ENCODE results near the gene SCGB3A2.
"Not testable (repeated sequence)": the region's sequence is repeated elsewhere in the genome, so short reads cannot be mapped to it uniquely, and the experiment has no call there.

The SCGB3A2 gene

GRCh38 chr5:147863454-147864158 lies 14.9 kb upstream of the SCGB3A2 start:
- no peak for DNase-seq

DNA sequence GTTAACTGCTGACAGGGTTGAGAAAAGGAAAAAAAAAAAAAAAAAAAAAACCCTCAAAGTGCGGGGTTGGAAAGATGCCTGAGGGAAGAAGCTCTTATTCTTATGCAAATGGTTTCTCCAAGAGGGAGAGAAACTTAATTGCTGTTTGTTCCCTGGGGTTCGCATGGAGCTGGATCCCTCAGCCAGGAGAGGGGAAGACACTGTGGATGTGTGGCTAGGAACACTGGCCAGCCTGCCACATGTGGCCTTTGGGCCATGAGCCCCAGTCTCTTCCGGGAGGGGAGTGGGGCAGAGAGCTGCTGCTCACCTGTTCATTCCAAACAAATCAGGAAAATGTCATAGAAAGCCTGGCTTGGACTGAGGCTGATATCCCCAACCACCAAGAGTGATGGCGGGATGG lies 9.4 kb upstream of the SCGB3A2 start:
- no peak for DNase-seq

DNA sequence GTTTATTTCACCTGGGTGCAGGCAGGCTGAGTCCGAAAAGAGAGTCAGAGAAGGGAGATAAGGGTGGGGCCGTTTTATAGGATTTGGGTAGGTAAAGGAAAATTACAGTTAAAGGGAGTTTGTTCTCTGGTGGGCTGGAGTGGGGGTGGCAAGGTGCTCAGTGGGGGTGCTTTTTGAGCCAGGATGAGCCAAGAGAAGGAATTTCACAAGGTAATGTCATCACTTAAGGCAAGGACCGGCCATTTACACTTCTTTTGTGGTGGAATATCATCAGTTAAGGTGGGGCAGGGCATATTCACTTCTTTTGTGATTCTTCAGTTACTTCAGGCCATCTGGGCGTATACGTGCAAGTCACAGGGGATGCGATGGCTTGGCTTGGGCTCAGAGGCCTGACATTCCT lies 8.6 kb upstream of the SCGB3A2 start:
- DNase-seq: not testable (repeated sequence)

- DNase-seq: not testable (repeated sequence)
Observed at GRCh38 chr5:147871980-147872549, 6.4 kb upstream of the SCGB3A2 start.

DNA sequence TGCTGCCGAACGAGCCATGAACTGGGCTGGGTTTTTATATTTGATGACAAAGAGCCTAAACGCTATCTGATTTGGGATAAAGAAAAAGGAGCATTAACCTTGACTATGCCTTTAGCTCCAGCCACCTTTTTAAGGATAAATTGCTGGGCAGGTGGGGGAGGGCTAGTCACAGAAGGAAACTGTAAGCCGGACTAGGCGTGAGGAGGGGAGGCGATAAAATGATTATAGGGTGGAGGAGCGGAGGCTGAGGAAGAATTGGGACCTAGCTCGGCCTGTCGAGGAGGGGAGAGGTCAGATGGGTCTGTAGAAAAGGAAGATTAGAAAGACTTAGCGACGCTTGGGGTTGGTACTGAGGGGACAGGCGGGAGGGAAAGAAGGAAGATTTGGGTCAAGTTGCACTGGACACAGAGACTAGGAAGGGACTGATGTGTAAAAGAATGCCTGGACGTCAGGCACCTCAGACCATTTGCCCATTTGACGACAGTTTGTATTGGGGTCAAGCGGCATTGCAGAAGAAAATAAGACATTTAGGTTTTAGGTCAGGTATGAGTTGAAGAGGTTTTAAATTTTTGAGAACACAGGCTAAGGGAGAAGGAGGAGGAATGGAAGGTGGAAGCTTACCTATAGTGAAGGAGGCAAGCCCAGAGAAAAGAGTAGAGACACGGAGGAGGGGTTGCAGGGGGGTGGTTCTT lies 5.6 kb upstream of the SCGB3A2 start:
- not testable (repeated sequence) for DNase-seq

- DNase-seq: not testable (repeated sequence)
Observed at GRCh38 chr5:147874118-147874875, 4.2 kb upstream of the SCGB3A2 start.

DNA sequence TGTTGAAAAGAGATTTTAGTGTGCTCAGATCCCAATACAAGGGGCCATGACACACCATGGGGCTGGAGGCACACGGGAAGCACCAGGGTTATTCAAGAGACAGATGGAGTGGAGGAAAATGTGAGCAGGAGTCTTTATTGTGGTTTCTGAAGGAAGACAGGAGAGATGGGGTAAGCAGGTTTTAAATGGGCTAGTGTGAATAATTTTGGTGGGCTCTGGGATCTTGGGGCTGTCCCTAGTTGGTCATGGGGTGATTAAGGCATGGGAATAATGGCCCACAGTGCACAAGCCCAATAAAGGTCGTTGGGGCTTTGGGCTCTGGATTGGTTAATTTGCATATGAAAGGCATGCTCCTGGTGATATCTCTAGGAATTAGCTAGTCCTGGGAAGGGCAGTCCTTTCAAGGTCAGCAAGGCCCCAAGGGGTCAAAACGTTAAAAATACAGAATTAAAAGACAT lies 3.6 kb upstream of the SCGB3A2 start:
- DNase-seq: no peak

- DNase-seq: no peak
Observed at GRCh38 chr5:147876141-147876540, 2.4 kb upstream of the SCGB3A2 start.

DNA sequence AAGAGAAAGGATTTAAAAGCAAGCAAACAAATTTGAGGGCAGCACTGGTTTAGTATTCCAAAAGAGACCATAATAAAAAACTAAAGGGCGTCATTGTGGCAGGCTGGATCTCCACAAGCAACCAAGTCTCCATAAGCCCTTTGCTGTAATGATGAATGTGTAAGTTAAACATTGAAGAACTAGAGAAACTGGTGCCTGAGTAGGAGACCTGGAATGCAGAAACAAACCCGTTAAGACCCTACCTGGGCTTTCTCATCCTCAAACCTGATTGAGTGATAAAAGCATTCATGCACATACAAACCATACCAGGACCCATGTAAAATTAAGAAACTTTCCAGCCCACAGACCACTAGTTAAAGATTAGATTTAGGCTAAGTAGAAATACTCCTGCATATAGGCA lies 1.9 kb upstream of the SCGB3A2 start:
- DNase-seq: no peak

DNA sequence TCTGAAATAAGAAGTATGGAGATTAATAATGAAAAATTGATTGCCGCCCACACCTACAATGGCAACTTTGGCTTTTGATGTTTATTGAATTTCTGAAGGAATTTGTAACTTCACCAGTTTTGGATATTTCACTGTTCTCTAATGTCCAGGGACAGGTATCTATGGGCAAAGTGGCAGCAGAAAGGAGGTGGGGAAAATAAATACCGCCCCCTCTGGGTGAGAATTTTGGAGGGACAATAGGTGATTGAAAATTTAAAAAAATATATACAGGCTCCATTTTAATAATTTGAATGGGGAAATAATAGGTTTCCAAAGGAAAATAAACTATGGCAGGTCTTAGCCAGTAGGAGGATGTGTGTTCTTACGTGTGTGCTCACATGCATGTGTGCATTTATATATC lies 1.3 kb downstream of the SCGB3A2 start:
- DNase-seq: no peak

DNA sequence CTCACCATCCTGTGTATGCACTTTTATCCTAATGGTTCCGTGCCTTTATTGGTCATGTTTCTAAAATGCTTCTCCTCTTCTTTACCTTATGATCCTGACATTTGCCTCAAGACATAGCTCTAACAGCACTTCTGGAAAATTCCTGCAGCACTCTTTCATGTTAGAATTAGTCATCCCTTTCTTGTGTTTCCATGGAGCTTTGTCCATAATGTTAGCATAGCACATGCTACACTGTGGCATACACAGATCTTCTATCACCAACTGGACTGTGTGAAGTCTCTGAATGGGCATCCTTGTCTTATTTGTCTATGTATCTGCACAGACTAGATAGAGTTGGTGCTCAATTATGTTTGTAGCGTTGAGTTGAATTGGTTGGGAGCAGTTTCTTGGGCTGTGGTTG lies 2.0 kb downstream of the SCGB3A2 start:
- DNase-seq: no peak

GRCh38 chr5:147882586-147883313 lies 4.2 kb downstream of the SCGB3A2 start:
- DNase-seq: no peak

DNA sequence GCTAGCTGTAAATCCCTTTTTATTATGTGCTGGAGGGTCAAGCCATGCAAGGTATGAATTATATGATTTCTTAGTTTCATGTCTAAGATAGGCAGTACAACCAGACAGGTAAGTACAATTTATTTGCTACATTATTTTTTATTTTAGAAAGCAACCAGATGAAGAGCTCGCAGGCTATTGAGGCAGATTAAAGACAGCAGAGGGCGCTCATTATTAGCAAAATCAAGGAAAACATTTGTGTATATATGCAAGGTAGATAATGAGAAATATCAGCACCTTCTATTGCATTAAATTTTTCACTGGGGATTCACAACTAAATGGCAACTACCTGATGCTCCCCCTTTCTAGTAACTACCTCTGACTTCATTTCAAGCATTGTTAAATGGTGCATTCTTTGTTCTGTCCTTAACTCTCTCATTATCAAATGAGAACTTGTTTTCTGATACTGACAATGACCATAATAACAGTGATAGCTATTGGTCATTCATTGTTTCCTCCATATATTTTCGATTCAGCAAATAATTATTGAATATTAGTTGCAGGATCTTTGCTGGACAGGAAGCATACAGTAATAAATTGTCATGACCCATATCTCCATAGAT lies 8.6 kb downstream of the SCGB3A2 start:
- DNase-seq: no peak

GRCh38 chr5:147887930-147888329 lies 9.4 kb downstream of the SCGB3A2 start:
- no peak for DNase-seq

DNA sequence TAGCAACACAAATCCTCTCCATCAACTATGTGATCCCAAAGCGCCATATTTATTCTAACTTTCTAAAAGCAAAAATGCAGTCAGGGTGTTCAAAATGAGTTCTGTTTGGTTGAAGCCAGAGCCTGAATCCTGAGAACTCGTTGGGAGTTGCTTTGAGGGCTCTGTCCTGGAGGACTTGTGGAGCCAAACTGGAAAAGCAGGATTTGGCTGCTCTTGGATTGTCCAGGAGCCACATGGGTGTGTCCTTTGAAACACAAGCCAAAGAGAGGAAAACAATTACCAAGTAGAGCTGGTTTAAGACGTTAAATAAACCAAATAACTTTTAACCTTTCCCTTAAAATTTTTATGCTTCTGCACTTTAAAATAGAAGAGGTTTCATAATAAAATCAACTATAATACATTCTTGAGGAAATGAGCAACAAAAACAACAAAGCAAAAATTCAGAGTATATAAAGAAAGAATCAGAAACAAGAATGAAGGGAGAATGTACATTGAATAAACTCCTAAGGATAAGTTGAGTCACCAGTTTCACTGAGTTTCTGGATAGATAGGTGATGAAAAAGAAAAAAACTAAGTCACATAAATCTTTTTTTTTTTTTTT lies 14.3 kb downstream of the SCGB3A2 start:
- DNase-seq: no peak

DNA sequence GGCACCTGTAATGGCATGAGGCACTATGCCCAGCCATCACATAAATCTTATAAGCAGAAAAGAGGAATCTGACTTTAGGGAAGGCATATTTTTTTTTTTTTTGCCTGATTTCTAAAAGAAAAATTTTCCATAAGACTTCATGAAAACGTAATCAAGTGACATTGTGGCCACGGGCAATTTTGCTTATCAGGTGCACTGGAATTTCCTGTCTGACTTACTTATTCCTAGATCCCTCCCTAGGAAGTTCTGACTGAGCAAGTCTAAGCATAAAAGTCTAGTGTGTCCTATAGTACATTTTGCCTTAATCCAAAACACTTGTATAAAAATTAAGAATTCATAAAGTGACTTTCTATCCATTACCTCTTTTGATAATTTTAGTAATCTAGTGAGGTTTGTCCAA lies 15.3 kb downstream of the SCGB3A2 start:
- no peak for DNase-seq

DNA sequence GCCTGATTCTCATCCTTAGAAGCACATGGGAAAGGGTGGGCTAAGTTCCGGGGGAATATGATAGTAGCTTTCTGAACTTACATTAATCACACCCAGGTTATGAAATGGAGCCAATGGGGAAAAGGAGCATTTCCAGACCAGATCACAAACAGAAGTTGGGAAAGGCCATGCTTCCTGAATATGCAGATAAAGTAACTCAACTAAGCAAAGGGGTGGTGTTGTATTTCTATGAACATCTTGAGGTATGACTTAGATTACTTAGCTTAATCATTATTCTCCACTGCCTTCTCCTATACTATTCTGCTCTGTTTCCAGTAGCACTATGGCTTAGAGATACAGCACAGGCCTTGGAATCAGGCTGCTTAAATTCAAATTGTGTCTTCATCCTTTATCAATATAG lies 17.4 kb downstream of the SCGB3A2 start:
- DNase-seq: no peak

DNA sequence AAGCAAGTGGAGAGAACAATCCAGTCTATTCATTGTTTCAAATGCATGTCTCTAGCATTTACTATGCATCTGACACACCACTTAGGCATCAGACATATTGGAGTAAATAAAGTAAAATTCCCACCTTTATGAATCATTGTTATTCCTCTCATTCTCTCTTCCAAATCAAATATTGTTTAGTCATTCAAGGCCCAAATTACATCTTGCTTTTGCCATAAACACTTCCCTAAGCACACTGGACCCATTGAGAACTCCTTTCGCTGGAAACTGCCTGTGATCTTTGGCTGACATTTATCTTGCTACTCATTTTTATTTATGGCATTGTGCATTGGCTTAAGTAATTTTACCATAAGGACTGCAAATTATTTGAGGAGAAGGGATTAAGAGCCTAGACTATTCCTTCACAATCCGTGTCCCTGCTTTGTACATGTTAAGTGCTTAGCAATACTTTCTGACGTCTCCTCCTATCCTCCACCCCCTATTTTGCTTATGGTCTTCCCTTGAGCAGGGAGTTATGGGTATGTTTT lies 20.4 kb downstream of the SCGB3A2 start:
- DNase-seq: no peak

- no peak for DNase-seq
Observed at GRCh38 chr5:147901599-147902039, 23.1 kb downstream of the SCGB3A2 start.

- DNase-seq: no peak
Observed at GRCh38 chr5:147902609-147903115, 24.2 kb downstream of the SCGB3A2 start.

DNA sequence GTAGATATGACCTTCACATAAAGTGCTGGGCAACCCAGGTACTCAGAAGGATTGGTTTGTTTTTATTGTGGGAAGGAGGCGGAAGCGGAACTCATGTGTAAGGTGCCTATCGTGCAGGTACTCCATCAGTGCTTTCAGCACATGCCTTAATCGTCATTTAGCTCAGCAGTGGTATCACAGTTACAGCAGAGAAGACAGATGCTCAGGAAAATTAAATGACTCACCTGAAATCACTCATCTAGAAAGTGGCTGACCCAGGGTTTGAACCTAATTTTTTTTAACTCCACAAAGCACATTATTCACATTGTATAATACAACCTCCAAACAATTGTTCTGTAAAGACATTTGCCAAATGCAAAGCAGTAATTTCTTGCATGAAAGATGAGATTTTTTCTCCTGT lies 25.6 kb downstream of the SCGB3A2 start:
- DNase-seq: no peak
